ENCODE measurements around the gene CACNA1E.

GRCh38 chr1:181798191-181798926 is 315.0 kb downstream of the CACNA1E start:
- TF ChIP-seq POLR2A (IDR thresholded peaks at IDR 0.05) (no peak), CTCF (IDR thresholded peaks at IDR 0.05) (no peak), POLR2AphosphoS5 (IDR thresholded peaks at IDR 0.05; ENCODE audit: insufficient read depth in 1 of 2, low read depth in 1 of 2) (no peak)
